H1 (cell line): ENCODE data around the gene CASP8AP2. TPM values are rescaled to one million over a fixed set of nuclear protein-coding genes. Genes with fewer than 3 reads are reported as not detected.

Experiments used
- CTCF ChIA-PET: fragments of 300-600 bp; sonication (Branson Sonifier 250); formaldehyde crosslinking; loops from one replicate; lab custom pipeline; 2021; ENCODE audit not compliant: partially characterized antibody; lab: Charles Lee
- POLR2A ChIA-PET: fragments of 300-600 bp; sonication (Branson Sonifier 250); formaldehyde crosslinking; loops from one replicate; lab custom pipeline; 2021; ENCODE audit warnings: inconsistent platforms; ENCODE audit not compliant: partially characterized antibody; lab: Charles Lee
- DNase-seq, 2 experiments: peaks; one replicate each; pipeline versions ENCODE4 v3.0.0 to v3.0.0-alpha.2; 2010 to 2022; ENCODE audit warnings: low spot score in 2 of 2, low read depth in 1 of 2, mixed read lengths in 1 of 2
- FAIRE-seq: peaks from 2 replicates; lab custom pipeline; 2011; peaks lifted over from hg19 to GRCh38; lab: Jason Lieb, UNC
- H2AFZ ChIP-seq: 2 replicates; pipeline ENCODE4 v1.8.1; 2012; ENCODE audit warnings: low read length, inconsistent platforms
- H2AK5ac ChIP-seq: 2 replicates; pipeline ENCODE4 v1.6.1; 2013; ENCODE audit warnings: low read depth, low read length
- H2BK120ac ChIP-seq: replicated peaks from 2 replicates; pipeline ENCODE3; 2013; ENCODE audit warnings: low read depth, low read length, inconsistent platforms
- H2BK12ac ChIP-seq: 2 replicates; pipeline ENCODE4 v1.6.1; 2013; ENCODE audit warnings: low read depth, low read length
- H2BK15ac ChIP-seq: 2 replicates; pipeline ENCODE4 v1.6.1; 2013; ENCODE audit warnings: low read length
- H2BK20ac ChIP-seq: 2 replicates; pipeline ENCODE4 v1.6.1; 2013; ENCODE audit warnings: low read length
- H2BK5ac ChIP-seq: 2 replicates; pipeline ENCODE4 v1.6.1; 2013; ENCODE audit warnings: low read depth, low read length
- H3K14ac ChIP-seq: 2 replicates; pipeline ENCODE4 v1.6.1; 2013; ENCODE audit warnings: inconsistent platforms; ENCODE audit not compliant: insufficient read length
- H3K18ac ChIP-seq: 2 replicates; pipeline ENCODE4 v1.6.1; 2013; ENCODE audit warnings: low read length; ENCODE audit errors: extremely low read depth
- H3K23ac ChIP-seq: 2 replicates; pipeline ENCODE4 v1.6.1; 2013; ENCODE audit warnings: inconsistent platforms; ENCODE audit not compliant: insufficient read length
- H3K23me2 ChIP-seq: 2 replicates; pipeline ENCODE4 v1.6.1; 2013; ENCODE audit warnings: low read depth, low read length
- H3K27ac ChIP-seq: 2 replicates; pipeline ENCODE4 v1.6.1; 2011; ENCODE audit warnings: low read depth, low read length, inconsistent platforms
- H3K27me3 ChIP-seq, 4 experiments: replicated peaks in 1 of 4; 1 replicate in 1 of 4; 2 replicates in 3 of 4; pipeline versions ENCODE4 v1.6.1 to v1.8.1; 2011 to 2013; ENCODE audit warnings: low read length in 3 of 4, mild to moderate bottlenecking in 3 of 4, inconsistent platforms in 2 of 4, mixed read lengths in 2 of 4, moderate library complexity in 1 of 4; ENCODE audit not compliant: control insufficient read depth in 3 of 4, insufficient read depth in 3 of 4; ENCODE audit errors: extremely low read depth in 1 of 4
- H3K36me3 ChIP-seq, 4 experiments: 2 replicates each; pipeline versions ENCODE4 v1.6.1 to v1.8.1; 2011 to 2013; ENCODE audit warnings: mild to moderate bottlenecking in 4 of 4, low read length in 3 of 4, moderate library complexity in 2 of 4, control low read depth in 1 of 4, inconsistent platforms in 1 of 4; ENCODE audit not compliant: insufficient read depth in 4 of 4, control insufficient read depth in 2 of 4
- H3K4ac ChIP-seq: replicated peaks from 2 replicates; pipeline ENCODE3; 2013; ENCODE audit warnings: low read length, low read depth, mixed read lengths, inconsistent platforms; ENCODE audit not compliant: insufficient read length
- H3K4me1 ChIP-seq, 4 experiments: replicated peaks in 1 of 4; 1 replicate in 1 of 4; 2 replicates in 3 of 4; pipeline versions ENCODE4 v1.6.1 to v1.8.1; 2011 to 2013; ENCODE audit warnings: low read length in 3 of 4, inconsistent platforms in 2 of 4, mixed read lengths in 1 of 4; ENCODE audit not compliant: insufficient read depth in 4 of 4, control insufficient read depth in 3 of 4
- H3K4me2 ChIP-seq, 2 experiments: 2 replicates each; pipeline versions ENCODE4 v1.6.1 to v1.8.1; 2011 to 2013; ENCODE audit warnings: low read depth in 2 of 2, low read length in 2 of 2, control low read depth in 1 of 2, inconsistent platforms in 1 of 2, mild to moderate bottlenecking in 1 of 2; ENCODE audit not compliant: insufficient read depth in 1 of 2
- H3K4me3 ChIP-seq, 4 experiments: fragments of 200-600, 300-600 bp in 1 of 4; sonication (generic), shearing (Covaris generic), sonication (Bioruptor Twin) in 1 of 4; 2 replicates each; pipeline versions ENCODE4 v1.5.1 to v1.8.1; 2011 to 2016; ENCODE audit warnings: low read length in 4 of 4, low read depth in 3 of 4, control low read depth in 2 of 4, inconsistent platforms in 2 of 4, mild to moderate bottlenecking in 2 of 4, mixed read lengths in 1 of 4, moderate library complexity in 1 of 4; ENCODE audit not compliant: insufficient read depth in 2 of 4; ENCODE audit errors: extremely low read depth in 1 of 4
- H3K56ac ChIP-seq: replicated peaks from 2 replicates; pipeline ENCODE3; 2013; ENCODE audit warnings: low read depth, mild to moderate bottlenecking, mixed read lengths, low read length, inconsistent platforms; ENCODE audit not compliant: insufficient read length
- H3K79me1 ChIP-seq: 2 replicates; pipeline ENCODE4 v1.6.1; 2013; ENCODE audit warnings: low read depth, low read length, control low read depth
- H3K79me2 ChIP-seq, 2 experiments: 2 replicates each; pipeline versions ENCODE4 v1.6.1 to v1.8.1; 2012 to 2013; ENCODE audit warnings: low read length in 2 of 2, mild to moderate bottlenecking in 2 of 2, inconsistent platforms in 1 of 2; ENCODE audit not compliant: insufficient read depth in 2 of 2, control insufficient read depth in 1 of 2
- H3K9ac ChIP-seq, 4 experiments: replicated peaks in 1 of 4; 1 replicate in 1 of 4; 2 replicates in 3 of 4; pipeline versions ENCODE4 v1.6.1 to v1.8.1; 2011 to 2013; ENCODE audit warnings: low read depth in 3 of 4, low read length in 3 of 4, control low read depth in 2 of 4, mild to moderate bottlenecking in 2 of 4, moderate library complexity in 2 of 4, inconsistent platforms in 1 of 4; ENCODE audit errors: extremely low read depth in 1 of 4
- H3K9me3 ChIP-seq, 2 experiments: 2 replicates each; pipeline versions ENCODE4 v1.6.1 to v1.8.1; 2012 to 2013; ENCODE audit warnings: mild to moderate bottlenecking in 2 of 2, moderate library complexity in 2 of 2, control low read depth in 1 of 2, inconsistent platforms in 1 of 2, low read depth in 1 of 2, low read length in 1 of 2, mixed read lengths in 1 of 2; ENCODE audit not compliant: insufficient read depth in 2 of 2
- H4K20me1 ChIP-seq, 2 experiments: replicated peaks in 1 of 2; 2 replicates each; pipeline versions ENCODE3 to v1.8.1; 2011 to 2013; ENCODE audit warnings: inconsistent platforms in 2 of 2, low read length in 2 of 2, mild to moderate bottlenecking in 1 of 2; ENCODE audit not compliant: insufficient read depth in 2 of 2, control insufficient read depth in 1 of 2
- H4K5ac ChIP-seq: 2 replicates; pipeline ENCODE4 v1.6.1; 2013; ENCODE audit warnings: low read length, low read depth, mixed read lengths, inconsistent platforms; ENCODE audit not compliant: insufficient read length
- H4K8ac ChIP-seq: 2 replicates; pipeline ENCODE4 v1.8.0; 2013; ENCODE audit warnings: mild to moderate bottlenecking, moderate library complexity, low read length, inconsistent platforms; ENCODE audit not compliant: insufficient read depth; ENCODE audit errors: extremely low read depth
- H4K91ac ChIP-seq: replicated peaks from 2 replicates; pipeline ENCODE3; 2013; ENCODE audit warnings: low read length, mixed read lengths, inconsistent platforms; ENCODE audit not compliant: insufficient read length
- NRF1 ChIP-seq: IDR thresholded peaks from 2 replicates; pipeline ENCODE4 v1.6.1; 2011; ENCODE audit warnings: mild to moderate bottlenecking, low read depth, low read length, improper control_type of control experiment
- PHF8 ChIP-seq: fragments of 200-600 bp; sonication (generic); conservative IDR thresholded peaks from 2 replicates; pipeline ENCODE4 v1.7.1; 2012; ENCODE audit warnings: low read depth, mild to moderate bottlenecking, inconsistent platforms, low read length, moderate library complexity
- RAD21 ChIP-seq, 2 experiments: IDR thresholded peaks in 1 of 2; conservative IDR thresholded peaks in 1 of 2; 2 replicates each; pipeline ENCODE4 v1.6.1; 2011; ENCODE audit warnings: low read depth in 2 of 2, low read length in 2 of 2, improper control_type of control experiment in 1 of 2, inconsistent platforms in 1 of 2, mild to moderate bottlenecking in 1 of 2, moderate library complexity in 1 of 2
- RBBP5 ChIP-seq: IDR thresholded peaks from 2 replicates; pipeline ENCODE4 v1.7.1; 2012; ENCODE audit warnings: low read depth, mild to moderate bottlenecking, inconsistent platforms, low read length, moderate library complexity, borderline replicate concordance
- WGBS, 2 experiments: shearing (Covaris generic) in 1 of 2; methylation state at CpG; one replicate each; pipeline versions ENCODE4 v1.1.6 to v1.1.7; 2013 to 2015; ENCODE audit warnings: low lambda C conversion rate in 2 of 2, mixed read lengths in 2 of 2, inconsistent platforms in 1 of 2, low coverage in 1 of 2, missing lambda C conversion rate in 1 of 2; ENCODE audit not compliant: insufficient replicate concordance in 2 of 2, insufficient coverage in 1 of 2, insufficient read length in 1 of 2; ENCODE audit errors: extremely low coverage in 1 of 2, missing lambda C conversion rate in 1 of 2; 5-methylcytosine and 5-hydroxymethylcytosine counted together
- polyA plus RNA-seq, 7 experiments: library from polyadenylated mRNA; depleted of rRNA in 3 of 7; stranded (reverse) in 5 of 7; unstranded in 2 of 7; fragments of >200 nt in 5 of 7; fragments of 200-250 nt in 2 of 7; gene quantifications; 1 replicate in 5 of 7; 2 replicates in 1 of 7; 4 replicates in 1 of 7; pipeline versions ENCODE4 v1.2.1 to v1.2.3, GENCODE V29; 2011 to 2013; ENCODE audit warnings: missing spikeins in 2 of 7, mixed read lengths in 2 of 7
- total RNA-seq: library from RNA; stranded (reverse); fragmentation: NEBNext Ultra II Directional; extraction: Animal tissue kit (Norgen Biotek cat#: 25700); gene quantifications from 2 replicates; pipeline ENCODE4 v1.2.1, GENCODE V29; 2021
- TF ChIP-seq, protein P1 (sequence below): IDR thresholded peaks from 2 replicates; pipeline ENCODE4 v1.6.1; 2012; ENCODE audit warnings: inconsistent platforms
- TF ChIP-seq, protein P2 (sequence below): IDR thresholded peaks from 2 replicates; pipeline ENCODE4 v1.6.1; 2012; ENCODE audit warnings: low read length, inconsistent platforms

CASP8AP2 gene
- total and polyA plus RNA-seq, 2 of the 8 experiments (the other 6 are each of a cell fraction or from before 2014, with no cell fraction given): 6.9 to 32.1 TPM

- H3K56ac ChIP-seq: no peak overlapping the region
- no peaks in the 10 kb centered on the region for H3K79me1 ChIP-seq
- no peaks in the 10 kb centered on the region for H3K36me3 ChIP-seq
- H3K4me3 ChIP-seq: no peak overlapping the region
- no peak overlapping the region; the same call in 1 of the 2 replicates for H4K8ac ChIP-seq
- no peaks in the 10 kb centered on the region for H3K9me3 ChIP-seq
- H3K23me2 ChIP-seq: no peaks in the 10 kb centered on the region; the same call in 1 of the 2 replicates
- ChIA-PET CTCF (interaction anchor here (0.7 to 1.9 kb wide), 5 partner anchors 8 to 112 kb away, joined by 3 to 5 read pairs (median 3); no protein-coding TSS in a partner anchor), POLR2A (interaction anchor here (0.6 kb wide), 1 partner anchor 8 kb away, joined by 3 read pairs; no protein-coding TSS in a partner anchor)
- H3K27me3 ChIP-seq: no peaks in the 10 kb centered on the region
- H2BK20ac ChIP-seq: no peak overlapping the region
- no peak overlapping the region for H2AFZ ChIP-seq
- 85% methylated on average over 29 of the region's 43 CpGs; no CpG with 5 or more reads in 1 of the 2 experiments for WGBS, 2 experiments
- H3K4me1 ChIP-seq: peaks cover 0 to 4% (median 0%) of the 10 kb centered on the region in 4 experiments; a peak in 2 of 7 replicates
- H4K20me1 ChIP-seq: no peaks in the 10 kb centered on the region
- H3K27ac ChIP-seq: no peak overlapping the region
- H4K5ac ChIP-seq: no peak overlapping the region
- peak in 1 of 2 experiments; percentile 54 for DNase-seq
- H2BK120ac ChIP-seq: no peak overlapping the region
- no peak overlapping the region for H2BK5ac ChIP-seq
- no peak overlapping the region for H3K14ac ChIP-seq
- no peak overlapping the region; a peak in 1 of 4 replicates for H3K4me2 ChIP-seq
- peak overlapping the region; percentile 60; the same call in 1 of the 2 replicates for H3K18ac ChIP-seq
- H3K23ac ChIP-seq: no peak overlapping the region
- H3K79me2 ChIP-seq: no peaks in the 10 kb centered on the region
- no peak overlapping the region for H3K9ac ChIP-seq
- no peak overlapping the region for H4K91ac ChIP-seq
- H2BK12ac ChIP-seq: no peak overlapping the region
- FAIRE-seq: no peak
- H3K4ac ChIP-seq: no peak overlapping the region
- H2AK5ac ChIP-seq: no peak overlapping the region
- no peak overlapping the region for H2BK15ac ChIP-seq
- TF ChIP-seq RAD21 (IDR thresholded peaks at IDR 0.05 in 1 of 2, conservative IDR thresholded peaks at IDR 0.05 in 1 of 2; ENCODE audit: low read depth in 2 of 2, low read length in 2 of 2) (no peak), NRF1 (no peak), PHF8 (no peak), RBBP5 (no peak)
- TF ChIP-seq, protein P1, sequence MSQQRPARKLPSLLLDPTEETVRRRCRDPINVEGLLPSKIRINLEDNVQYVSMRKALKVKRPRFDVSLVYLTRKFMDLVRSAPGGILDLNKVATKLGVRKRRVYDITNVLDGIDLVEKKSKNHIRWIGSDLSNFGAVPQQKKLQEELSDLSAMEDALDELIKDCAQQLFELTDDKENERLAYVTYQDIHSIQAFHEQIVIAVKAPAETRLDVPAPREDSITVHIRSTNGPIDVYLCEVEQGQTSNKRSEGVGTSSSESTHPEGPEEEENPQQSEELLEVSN: 0 out of 2 replicates have a peak, but pooled peaks have one; percentile 39
- TF ChIP-seq, protein P2, sequence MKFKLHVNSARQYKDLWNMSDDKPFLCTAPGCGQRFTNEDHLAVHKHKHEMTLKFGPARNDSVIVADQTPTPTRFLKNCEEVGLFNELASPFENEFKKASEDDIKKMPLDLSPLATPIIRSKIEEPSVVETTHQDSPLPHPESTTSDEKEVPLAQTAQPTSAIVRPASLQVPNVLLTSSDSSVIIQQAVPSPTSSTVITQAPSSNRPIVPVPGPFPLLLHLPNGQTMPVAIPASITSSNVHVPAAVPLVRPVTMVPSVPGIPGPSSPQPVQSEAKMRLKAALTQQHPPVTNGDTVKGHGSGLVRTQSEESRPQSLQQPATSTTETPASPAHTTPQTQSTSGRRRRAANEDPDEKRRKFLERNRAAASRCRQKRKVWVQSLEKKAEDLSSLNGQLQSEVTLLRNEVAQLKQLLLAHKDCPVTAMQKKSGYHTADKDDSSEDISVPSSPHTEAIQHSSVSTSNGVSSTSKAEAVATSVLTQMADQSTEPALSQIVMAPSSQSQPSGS: no peak
Measured at GRCh38 chr6:89887452-89888137, 57.9 kb downstream of the CASP8AP2 start.
